AG08396 (cell line): ENCODE results near the gene C2orf78.
"Not testable (repeated sequence)": the region's sequence is repeated elsewhere in the genome, so short reads cannot be mapped to it uniquely, and the experiment has no call there.

Experiments used
- DNase-seq: peaks from one replicate; pipeline ENCODE4 v3.0.0; 2012; ENCODE audit warnings: low spot score, mixed read lengths

C2orf78 gene, protein sequence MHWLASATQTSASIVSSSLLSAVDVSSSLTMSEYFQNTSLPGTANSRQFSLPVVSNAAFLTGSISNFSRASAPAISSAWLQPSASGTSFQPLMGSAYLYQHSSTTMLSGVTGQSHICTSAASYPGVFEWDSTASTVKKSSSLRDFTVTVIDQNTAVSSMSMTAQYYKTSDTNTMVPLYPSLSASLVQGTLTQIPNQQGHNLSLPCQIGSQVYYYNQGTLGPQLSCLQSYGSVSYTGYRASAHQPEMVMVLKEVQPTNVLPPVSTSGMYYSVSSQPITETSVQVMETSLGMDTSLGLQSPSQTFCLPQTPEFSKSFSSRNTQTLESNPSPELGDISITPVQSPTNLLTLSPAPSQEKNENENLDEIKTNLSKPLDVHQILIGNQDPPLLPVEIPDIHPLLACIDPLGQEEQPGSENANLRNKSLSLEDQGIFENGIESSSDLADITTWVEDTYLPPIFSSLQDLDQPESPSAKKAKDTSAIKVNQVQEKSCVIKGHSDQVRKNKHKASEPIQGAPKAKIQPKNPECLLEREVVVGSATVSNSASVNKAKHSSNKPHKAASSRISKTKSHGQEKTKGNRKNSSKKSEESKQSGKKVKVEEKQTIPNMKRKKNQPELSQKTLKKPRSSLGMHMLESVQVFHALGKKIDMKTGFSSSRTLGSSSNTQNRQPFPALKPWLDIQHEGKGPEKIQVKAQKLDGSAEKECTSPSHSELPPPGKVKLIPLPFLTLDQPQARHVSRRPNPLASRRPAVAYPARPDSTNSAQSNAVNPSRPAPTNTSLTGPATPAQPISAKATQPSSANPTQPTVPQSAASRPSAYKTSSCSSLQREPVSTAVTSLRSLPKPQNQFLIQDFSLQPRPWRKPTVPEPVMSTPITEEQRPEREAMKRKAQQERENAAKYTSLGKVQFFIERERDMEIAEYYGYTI

DNA sequence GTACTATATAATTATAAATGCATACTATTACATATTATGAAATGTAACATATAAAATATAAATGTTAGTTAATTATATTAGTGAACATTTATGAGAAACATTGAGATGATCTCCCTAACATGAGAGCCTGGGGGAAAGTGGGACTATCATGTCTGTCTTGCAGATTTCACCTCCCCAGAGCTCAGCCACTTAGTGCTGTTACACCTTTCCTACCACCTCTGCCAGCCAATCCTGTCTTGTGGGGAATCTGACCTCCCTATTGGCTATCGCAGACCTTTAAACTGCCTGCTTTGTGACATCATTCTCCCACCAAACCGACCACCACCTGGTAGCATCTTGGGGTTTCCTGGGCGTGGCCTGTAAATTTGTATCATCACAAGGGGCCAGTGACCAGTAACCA is at the start of gene C2orf78:
TSS of gene C2orf78 (plus strand) at position 301 of the 400 bp plus-strand sequence. CDS start 127 bp downstream, outside the sequence.
- not testable (repeated sequence) for DNase-seq

DNA sequence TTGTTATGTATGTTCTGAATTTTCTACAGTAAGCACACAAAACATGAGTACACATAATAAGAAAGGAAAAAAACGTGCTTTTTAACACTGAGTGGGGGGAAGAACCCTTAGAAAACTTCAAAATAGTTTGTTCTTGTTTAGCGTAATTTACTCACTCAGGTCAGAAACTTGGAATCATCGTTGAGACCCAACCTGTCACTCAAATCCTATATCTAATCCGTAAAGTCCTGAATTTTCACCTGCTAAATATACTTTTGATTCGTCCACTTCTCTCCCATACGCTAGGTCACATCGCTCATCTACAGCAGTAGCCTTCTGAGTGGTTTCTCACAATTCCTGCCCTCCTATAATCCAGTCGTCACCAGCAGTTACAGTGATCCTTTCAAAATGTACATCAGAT is 47.6 kb upstream of the C2orf78 start:
- no peak for DNase-seq

DNA sequence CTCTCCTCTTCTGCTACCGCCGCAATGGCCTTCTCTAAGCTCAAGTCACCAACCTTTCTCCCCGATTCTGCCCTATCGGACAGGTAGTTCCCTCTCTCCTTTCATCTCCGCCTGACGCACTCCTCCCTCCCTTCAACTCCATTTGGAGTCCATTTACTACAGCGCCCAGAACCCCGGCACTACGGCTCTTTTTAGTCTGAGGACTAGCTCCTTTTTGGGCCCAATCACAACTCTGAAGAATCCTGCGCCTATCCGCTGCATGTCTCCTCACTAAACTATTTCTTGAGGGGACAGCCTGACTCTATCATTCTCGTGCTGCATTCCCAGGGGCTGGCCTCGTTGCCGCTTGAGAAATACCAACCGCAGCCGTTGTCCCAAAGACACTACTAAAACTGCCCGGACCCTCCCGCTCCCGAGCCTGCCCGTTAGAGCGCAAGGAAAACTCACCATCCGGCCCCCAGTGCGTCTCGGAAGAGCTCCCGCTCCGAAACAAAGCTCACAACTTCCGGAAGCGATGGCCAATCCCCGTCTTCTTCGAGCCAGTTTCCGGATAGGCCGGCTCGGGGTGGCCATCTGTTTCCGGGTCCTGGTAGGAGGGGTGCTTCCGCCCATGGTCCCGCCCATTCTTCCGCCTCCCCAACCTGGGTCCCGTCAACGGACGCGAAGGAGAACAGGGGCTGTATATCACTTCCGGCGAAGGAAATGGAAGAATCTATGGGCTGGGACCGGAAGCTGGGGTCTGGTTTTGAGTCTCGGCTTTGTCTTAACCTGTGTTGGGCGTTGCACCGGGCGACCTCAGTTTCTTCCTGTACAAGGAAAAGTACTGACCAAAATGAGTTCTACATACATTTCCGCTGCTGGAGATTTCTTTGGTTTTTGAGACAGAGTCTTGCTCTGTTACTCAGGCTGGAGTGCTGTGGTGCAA is 46.9 kb upstream of the C2orf78 start, which contains the start of gene TPRKB:
TSS of gene TPRKB (minus strand) at position 491 of the 925 bp plus-strand sequence. CDS start 2,776 bp downstream, outside the sequence.
- peak; percentile 98 for DNase-seq

DNA sequence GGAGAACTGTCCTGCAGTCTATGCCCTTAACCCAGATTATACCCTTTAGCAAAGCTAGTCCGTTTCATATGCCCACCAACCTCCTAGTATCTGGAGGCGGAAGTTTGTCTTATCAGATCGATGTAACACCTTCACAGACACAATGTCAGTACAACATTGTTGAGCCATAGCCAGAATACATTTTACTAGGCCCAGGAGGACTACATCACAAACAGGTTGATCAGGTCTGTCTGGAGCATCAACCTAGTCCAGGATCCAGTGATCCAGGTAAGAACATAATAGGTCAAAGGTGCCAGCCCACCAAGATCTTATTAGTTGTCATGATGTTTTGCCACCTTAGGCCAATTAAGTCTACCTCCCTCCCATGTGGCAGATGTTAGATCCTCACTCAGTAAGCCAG is 44.9 kb upstream of the C2orf78 start:
- no peak for DNase-seq

DNA sequence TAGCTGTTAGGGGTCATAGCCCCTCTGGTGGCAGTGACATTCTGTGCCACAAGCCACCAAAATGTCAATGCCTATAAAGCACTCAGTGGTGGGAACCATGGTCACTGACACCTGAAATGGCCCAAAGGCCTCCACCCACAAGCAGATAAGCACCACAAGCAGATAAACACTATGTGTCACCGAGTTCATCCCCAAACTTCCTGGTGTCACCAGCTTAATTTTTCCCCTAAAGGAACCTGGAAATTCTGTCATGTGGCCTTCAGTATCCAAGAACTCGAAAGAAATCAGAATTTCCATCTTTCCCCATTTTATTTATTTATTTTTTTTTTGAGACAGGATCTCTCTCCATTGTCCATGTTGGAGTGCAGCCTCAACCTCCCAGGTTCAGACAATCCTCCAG is 43.2 kb upstream of the C2orf78 start:
- no peak for DNase-seq

DNA sequence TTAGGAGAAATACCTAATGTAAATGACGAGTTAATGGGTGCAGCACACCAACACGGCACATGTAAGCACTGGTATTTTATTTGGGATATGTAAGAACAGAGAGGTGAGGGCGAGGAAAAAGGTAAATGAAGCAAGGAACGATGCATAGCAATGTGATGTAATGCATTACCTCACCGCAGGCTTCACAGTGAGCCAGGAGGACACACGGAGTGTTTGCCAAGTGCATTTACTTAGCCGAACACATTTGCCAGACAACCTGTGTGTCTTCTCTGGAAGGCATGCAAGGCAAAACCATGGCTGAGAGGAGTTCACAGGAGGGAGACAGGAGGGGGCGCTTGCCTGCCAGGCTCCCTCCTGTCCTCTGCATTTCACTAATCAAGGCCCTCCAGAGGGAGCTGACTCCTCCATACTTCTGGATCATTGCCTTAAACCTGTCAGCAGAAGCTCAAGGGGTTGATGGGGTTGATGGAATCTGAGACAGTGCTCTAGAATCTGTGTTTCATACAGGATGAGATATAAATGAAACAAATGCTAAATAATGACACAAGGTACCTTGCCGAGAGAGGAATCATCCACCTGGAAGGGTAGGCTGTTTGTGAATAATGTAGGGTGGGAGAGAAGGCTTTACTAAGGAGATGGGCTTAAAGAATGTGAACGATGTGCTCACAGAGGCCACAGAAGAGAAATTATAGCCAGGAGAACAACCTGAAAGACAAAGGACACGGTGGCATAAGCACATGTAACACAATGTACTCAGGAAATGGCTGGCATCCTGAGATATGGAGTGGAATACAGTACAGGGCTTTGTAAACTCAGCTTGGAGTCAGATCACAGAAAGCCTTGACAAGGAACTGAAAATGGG is 37.7 kb upstream of the C2orf78 start:
- DNase-seq, result no peak

DNA sequence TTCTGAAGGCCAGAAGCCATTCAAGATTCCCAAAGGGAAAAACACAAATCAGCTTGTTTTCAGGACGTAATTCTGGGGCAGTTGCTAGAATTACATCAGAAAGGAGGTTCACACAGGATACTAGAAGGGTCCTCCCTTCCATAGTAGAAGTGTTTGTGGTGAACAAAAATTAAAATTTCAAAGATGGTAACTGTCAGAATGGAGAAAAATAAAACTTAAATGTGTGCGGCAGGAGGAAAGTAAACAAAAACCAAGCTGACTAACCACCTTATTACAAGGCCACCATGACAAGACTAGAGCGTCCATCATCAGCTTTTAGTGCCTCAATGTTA is 37.1 kb upstream of the C2orf78 start:
- DNase-seq, result no peak

DNA sequence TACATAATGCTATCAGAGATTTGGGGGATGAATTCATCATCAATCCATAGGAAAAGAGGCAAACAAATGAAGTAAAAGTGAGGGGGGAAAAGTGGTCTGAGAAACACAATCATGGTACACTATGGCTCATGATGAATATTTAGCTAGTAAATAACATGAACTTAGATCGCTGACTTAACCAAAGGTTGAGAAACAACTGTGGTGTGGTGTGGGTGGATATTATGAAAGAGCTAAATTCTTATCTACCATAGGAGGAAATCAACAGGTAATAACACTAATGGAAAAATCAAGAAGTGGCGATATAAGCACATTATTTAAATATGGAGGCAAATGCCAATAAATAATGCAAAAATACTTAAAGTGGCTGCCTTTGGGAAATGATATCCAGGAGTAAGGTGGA is 34.7 kb upstream of the C2orf78 start:
- no peak for DNase-seq

DNA sequence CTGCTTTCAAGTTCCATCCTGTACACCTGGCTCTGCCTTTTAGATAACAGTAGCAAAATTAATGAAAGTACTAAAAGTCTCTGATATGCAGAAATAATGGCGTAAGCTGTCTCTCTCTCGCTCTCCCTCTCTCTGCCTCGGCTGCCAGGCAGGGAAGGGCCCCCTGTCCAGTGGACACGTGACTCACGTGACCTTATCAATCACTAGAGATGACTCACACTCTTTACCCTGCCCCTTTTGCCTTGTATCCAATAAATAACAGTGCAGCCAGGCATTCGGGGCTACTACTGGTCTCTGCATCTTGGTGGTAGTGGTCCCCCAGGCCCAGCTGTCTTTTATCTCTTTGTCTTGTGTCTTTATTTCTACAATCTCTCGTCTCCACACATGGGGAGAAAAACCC is 29.7 kb upstream of the C2orf78 start:
- DNase-seq, result not testable (repeated sequence)

DNA sequence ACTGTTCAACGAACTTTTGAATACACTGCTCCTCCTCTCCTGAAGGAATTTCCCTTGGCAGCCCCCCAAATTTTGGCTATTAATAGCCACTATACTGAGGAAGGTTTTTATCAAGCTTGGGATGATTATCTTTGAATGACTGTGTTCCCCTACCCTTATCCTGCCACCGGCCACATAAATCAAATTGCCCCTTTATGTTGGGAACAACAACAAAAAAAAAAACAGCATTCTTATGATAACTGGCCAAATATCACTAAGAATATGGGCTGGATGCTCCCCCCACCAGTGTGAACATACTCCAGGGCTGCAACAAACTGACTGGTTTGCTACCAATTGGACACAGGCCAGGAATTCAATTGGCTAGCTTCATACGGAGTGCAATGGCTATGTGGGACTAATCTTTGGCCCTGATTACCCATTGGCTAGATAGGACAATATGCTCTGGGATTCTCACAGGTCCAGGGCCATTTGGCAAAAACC is 24.7 kb upstream of the C2orf78 start:
- peak; percentile 22 for DNase-seq

DNA sequence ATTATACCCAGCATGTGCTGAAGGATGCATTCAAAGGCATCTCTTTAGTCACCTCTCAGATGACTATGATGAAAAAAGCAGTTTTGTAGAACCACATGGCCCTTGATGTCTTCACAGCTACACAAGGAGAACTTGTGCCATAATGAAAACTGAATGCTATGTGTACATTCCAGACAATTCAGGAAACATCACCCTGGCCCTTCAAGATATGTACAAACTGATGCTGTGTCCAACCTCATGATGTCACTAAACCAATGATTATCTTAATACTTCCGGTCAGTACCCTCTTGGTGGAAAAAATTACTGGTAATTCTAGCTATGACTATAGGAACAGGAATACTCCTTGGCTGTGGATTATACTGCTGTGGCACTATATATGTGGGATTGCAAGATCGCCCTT is 24.1 kb upstream of the C2orf78 start:
- no peak for DNase-seq

DNA sequence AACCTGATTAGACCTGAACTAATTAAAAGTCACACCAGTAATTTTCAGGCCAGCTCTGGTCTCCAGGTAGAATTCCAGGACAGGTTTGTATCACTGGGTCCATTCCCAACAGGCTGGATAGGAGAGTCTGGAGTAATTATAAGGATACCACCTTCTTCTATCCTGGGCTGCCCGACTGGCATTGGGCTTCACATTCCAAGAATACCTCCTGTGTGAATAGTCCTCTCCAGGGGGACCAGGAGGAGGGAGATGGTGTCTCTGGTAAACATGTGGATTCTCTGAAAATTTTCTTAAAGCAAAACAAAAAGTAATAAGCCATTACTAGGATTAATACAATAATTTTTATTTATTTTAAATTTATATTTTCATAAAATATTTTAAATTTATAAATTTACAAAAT is 21.4 kb upstream of the C2orf78 start:
- no peak for DNase-seq

DNA sequence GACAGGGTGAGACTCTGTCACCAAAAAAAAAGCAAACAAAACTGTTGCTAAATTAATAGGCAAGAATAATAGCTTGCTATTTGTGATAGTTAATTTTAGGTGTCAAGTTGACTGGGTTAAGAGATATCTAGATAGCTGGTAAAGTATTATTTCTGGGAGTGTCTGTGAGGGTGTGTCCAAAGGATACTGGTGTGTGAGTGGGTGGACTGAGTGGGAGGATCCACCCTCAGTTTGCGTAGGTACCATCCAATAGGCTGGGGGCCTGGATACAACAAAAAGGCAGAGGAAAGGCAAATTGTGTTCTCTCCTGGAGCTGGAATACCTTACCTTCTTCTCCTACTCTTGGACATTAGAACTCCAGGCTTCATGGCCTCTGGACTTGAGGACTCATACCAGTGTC is 19.0 kb upstream of the C2orf78 start:
- no peak for DNase-seq

DNA sequence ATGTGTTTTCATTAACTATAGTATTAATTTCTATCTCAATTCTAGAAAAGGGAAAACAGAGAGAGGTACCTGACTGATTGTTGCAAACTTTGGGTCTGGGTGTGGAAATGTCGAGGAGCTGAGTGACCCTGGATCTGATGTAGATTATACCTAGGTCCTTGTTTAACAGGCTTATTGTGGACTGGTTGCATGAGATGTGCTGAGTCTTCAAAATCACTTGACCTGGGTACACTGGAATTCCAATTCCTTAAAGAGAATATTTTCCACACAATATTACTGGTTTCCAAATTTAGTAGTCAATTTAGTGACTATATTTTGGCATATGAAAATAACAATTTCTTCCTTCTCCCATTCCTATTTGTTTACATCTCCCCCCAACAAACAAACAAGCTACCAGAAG is 17.6 kb upstream of the C2orf78 start:
- no peak for DNase-seq

DNA sequence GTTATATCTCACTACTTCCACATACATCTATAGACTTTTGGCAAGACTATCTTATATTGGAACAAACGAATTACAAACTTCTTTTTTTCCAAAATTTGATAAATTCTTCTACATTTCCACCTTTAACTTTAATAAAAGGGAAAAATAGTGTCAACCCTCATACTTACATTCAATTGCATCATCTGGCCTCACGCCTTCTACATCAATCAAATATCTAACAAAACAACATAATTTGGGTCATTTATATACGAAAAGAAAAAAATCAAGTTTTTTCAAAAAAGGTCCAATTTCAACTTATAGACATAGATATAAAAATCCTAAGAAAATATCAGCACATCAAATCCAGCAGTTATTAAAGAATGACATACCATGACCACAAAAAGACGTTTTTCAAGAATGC is 17.0 kb upstream of the C2orf78 start:
- DNase-seq, result no peak

DNA sequence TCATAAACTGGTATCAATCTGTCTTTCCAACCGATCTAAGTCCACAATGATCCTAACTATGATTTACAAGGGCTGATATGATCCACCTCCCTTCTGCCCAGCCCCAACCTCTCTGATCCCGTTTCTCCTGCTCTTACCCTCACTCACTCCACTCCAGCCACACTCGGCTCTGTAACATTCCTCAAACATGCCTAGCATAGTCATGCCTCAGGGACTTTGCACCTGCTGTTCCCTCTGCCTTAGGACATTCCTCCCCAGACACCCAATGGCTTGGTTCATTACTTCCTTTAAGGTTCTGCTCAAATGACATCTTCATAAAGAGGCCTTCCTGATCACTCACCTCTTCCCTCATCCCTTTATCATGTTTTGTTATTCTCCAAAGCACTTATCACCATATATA is 13.3 kb upstream of the C2orf78 start:
- no peak for DNase-seq

DNA sequence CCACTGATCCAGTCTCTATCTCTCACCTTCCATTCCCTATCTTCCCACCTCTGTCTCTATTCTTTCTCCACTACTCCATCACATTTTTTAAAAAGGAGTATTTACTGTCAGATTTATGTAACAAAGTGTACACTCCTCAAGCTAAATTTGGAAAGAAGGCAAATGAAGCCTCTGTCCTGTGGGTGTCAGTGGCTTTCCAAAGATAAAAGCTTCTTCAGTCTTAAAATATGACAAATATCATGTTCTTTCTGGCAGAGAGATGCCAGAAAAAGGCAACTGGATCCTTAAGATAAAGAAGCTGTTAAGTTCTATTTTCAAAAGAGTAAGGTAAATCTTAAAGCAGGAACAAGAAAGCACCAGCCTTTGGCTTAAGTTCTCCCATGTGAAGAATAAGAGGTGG is 11.2 kb upstream of the C2orf78 start:
- DNase-seq, result no peak

DNA sequence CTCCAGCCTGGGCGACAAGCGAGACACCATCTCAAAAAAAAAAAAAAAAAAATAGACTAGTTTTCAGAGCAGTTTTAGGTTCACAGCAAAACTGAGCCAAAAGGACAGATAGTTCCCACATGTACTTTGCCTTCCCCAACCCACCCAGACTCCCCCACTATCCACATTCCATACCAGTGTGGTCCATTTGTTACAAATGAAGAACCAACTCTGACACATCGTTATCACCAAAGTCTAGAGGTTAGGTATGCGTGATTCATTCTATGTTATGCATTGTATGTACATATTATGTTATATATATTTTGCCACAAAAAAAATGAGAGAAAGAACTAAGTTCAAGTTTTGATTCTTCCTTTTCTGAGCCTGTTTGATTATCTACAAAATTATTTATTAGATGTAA is 7.6 kb upstream of the C2orf78 start:
- DNase-seq, result no peak

DNA sequence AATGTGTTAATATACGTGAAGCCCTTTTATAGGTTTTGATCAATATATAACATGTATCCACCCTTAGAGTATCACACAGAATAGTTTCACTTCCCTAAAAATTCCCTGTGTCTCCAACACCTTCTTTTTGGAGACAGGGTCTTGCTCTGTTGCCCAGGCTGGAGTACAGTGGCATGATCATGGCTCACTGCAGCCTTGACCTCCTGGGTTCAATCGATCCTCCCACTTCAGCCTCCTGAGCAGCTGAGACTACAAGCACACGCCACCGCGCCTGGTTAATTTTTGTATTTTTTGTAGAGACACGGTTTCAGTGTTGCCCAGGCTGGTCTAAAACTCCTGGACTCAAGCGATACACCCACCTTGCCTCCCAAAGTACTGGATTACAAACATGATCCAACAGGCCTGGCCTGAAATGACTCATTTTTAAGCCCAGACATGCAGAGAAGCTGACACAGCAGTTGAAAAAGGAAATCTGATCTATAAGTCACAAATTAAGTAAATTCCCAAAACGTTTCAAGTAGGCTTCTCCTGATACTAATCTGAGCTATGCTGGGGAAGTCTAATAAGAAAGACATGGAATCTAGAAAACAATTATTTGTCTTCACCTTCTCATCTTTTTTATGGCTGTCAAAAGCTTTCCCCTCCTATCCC is 7.0 kb upstream of the C2orf78 start:
- peak; percentile 7 for DNase-seq

DNA sequence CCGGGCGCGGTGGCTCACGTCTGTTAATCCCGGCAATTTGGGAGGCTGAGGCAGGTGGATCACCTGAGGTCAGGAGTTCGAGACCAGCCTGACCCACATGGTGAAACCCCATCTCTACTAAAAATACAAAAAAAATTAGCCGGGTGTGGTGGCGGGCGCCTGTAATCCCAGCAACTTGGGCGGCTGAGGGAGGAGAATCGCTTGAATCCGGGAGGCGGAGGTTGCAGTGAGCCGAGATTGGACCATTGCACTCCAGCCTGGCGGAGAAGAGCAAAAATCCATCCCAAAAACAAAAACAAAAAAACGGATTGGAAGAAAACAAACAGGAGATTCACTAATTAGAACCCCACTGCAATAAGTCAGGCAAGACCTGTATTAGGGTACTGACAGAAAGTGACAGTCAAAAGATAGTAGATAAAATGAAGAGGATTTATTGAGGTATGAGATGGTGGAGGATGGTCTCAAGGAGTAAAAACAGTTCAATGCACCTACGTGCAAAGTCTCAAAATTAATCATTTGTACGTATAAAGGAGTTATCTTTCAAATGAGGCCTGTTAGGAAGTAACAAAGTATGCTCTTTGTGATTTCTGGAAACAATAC is 5.0 kb upstream of the C2orf78 start:
- DNase-seq, result not testable (repeated sequence)
